ENCODE results near the gene RRBP1. TPM values are rescaled to one million over a fixed set of nuclear protein-coding genes. Genes with fewer than 3 reads are reported as not detected.

Gene RRBP1
- total and polyA plus RNA-seq, 4 donors: 75.4 to 202 (median 130) TPM

GRCh38 chr20:17570347-17571152 lies 111.5 kb downstream of the RRBP1 start:
- peak overlapping the region; percentile 77 to 94 (median 86) for H3K4me3 ChIP-seq (ENCODE audit: low read depth in 1 of 3, low read length in 3 of 3)
- H3K9ac ChIP-seq (ENCODE audit: low read depth in 1 of 2, low read length in 2 of 2): peak overlapping the region; percentile 62 to 69
- no peaks in the 10 kb centered on the region for H3K27me3 ChIP-seq (ENCODE audit: control insufficient read depth in 4 of 4, insufficient read depth in 4 of 4, low read length in 3 of 4)
- WGBS: 1% methylated on average over 43 of the region's 43 CpGs
- peak; percentile 68 for DNase-seq (ENCODE audit: low spot score)
- H3K27ac ChIP-seq (ENCODE audit: low read depth in 1 of 2, low read length in 2 of 2): peak overlapping the region; percentile 91 to 96
- TF ChIP-seq SP1 (IDR thresholded peaks at IDR 0.05): no peak
- TF ChIP-seq FOXA2 (IDR thresholded peaks at IDR 0.05): no peak
- no peak for TF ChIP-seq NR2F2 (IDR thresholded peaks at IDR 0.05)
- peak in 1 of 2 donors; percentile 24 for TF ChIP-seq RAD21 (IDR thresholded peaks at IDR 0.05)
- no peak for TF ChIP-seq FOXA1 (IDR thresholded peaks at IDR 0.05)
- no peak for TF ChIP-seq YY1 (IDR thresholded peaks at IDR 0.05)
- no peak for TF ChIP-seq RXRA (IDR thresholded peaks at IDR 0.05)
- TF ChIP-seq JUND (IDR thresholded peaks at IDR 0.05): no peak
- peaks cover 11 to 33% (median 27%) of the 10 kb centered on the region in 4 donors for H3K4me1 ChIP-seq (ENCODE audit: control insufficient read depth in 4 of 4, insufficient read depth in 4 of 4, low read length in 3 of 4)
- H3K36me3 ChIP-seq (ENCODE audit: control insufficient read depth in 4 of 4, insufficient read depth in 3 of 4, low read depth in 1 of 4, low read length in 3 of 4): no peaks in the 10 kb centered on the region
- no peaks in the 10 kb centered on the region for H3K9me3 ChIP-seq (ENCODE audit: control insufficient read depth in 4 of 4, low read length in 3 of 4)

- Histone ChIP-seq H3K27ac (ENCODE audit: low read depth in 1 of 2, low read length in 2 of 2) (peak within 1 kb of the TSS; percentile 91 to 96), H3K4me1 (ENCODE audit: control insufficient read depth in 4 of 4, insufficient read depth in 4 of 4, low read length in 3 of 4) (peaks cover 11 to 33% (median 27%) of the 10 kb centered on the region in 4 donors)
- WGBS: under 1% methylated on average over 70 of the region's 70 CpGs
These were observed 112.3 kb downstream of the RRBP1 start, which contains the start of gene DSTN for GRCh38 chr20:17569616-17570346. TSS of gene DSTN (plus strand) at chr20:17570075. CDS start at chr20:17570209, 134 bp downstream.

More at GRCh38 chr20:17569616-17570346, 112.3 kb downstream of the RRBP1 start, which contains the start of gene DSTN:
- TF ChIP-seq RAD21 (IDR thresholded peaks at IDR 0.05) (no peak), MAX (IDR thresholded peaks at IDR 0.05) (no peak), SP1 (IDR thresholded peaks at IDR 0.05) (no peak), FOXA2 (IDR thresholded peaks at IDR 0.05) (no peak), HNF4G (IDR thresholded peaks at IDR 0.05) (no peak), REST (IDR thresholded peaks at IDR 0.05) (no peak), EGR1 (IDR thresholded peaks at IDR 0.05; ENCODE audit: low read depth in 2 of 2) (no peak), FOXA1 (IDR thresholded peaks at IDR 0.05) (no peak), GABPA (IDR thresholded peaks at IDR 0.05 in 1 of 2, conservative IDR thresholded peaks at IDR 0.05 in 1 of 2) (no peak), ZBTB33 (IDR thresholded peaks at IDR 0.05) (no peak), HNF4A (conservative IDR thresholded peaks at IDR 0.05) (no peak), NR2F2 (IDR thresholded peaks at IDR 0.05) (no peak)
- Histone ChIP-seq H3K9me3 (ENCODE audit: control insufficient read depth in 4 of 4, low read length in 3 of 4) (no peaks in the 10 kb centered on the region), H3K27me3 (ENCODE audit: control insufficient read depth in 4 of 4, insufficient read depth in 4 of 4, low read length in 3 of 4) (no peaks in the 10 kb centered on the region), H3K36me3 (ENCODE audit: control insufficient read depth in 4 of 4, insufficient read depth in 3 of 4, low read depth in 1 of 4, low read length in 3 of 4) (no peaks in the 10 kb centered on the region), H3K4me3 (ENCODE audit: low read depth in 1 of 3, low read length in 3 of 3) (peak within 1 kb of the TSS; percentile 77 to 94 (median 86)), H3K9ac (ENCODE audit: low read depth in 1 of 2, low read length in 2 of 2) (peak within 1 kb of the TSS; percentile 62 to 69)
- peak; percentile 88 for DNase-seq (ENCODE audit: low spot score)
